Upper lobe of right lung (tissue), 1 donor: ENCODE data around the gene PLA2G3. TPM values are rescaled to one million over a fixed set of nuclear protein-coding genes. Genes with fewer than 3 reads are reported as not detected.
A peak's percentile ranks its signal among the peaks of the same experiment; 100 is the strongest.

Experiments
- ATAC-seq: fragments of 200-7000 bp; cut with Tn5 transposase; one replicate; pipeline ENCODE4 v1.9.1; 2020; ENCODE audit warnings: mild to moderate bottlenecking, moderate library complexity
- DNase-seq: peaks from one replicate; pipeline ENCODE4 v3.0.0-alpha.2; 2020
- H3K27ac ChIP-seq: fragments of 200-600 bp; one replicate; pipeline ENCODE4 v1.8.0; 2022
- H3K27me3 ChIP-seq: fragments of 200-600 bp; one replicate; pipeline ENCODE4 v1.8.0; 2022; ENCODE audit warnings: mild to moderate bottlenecking
- H3K36me3 ChIP-seq: fragments of 200-600 bp; one replicate; pipeline ENCODE4 v1.8.0; 2022
- H3K4me1 ChIP-seq: fragments of 200-600 bp; one replicate; pipeline ENCODE4 v1.8.0; 2022
- H3K4me3 ChIP-seq: fragments of 200-600 bp; one replicate; pipeline ENCODE4 v1.8.0; 2022; ENCODE audit warnings: mild to moderate bottlenecking
- H3K9me3 ChIP-seq: fragments of 200-600 bp; one replicate; pipeline ENCODE4 v1.8.0; 2022
- intact Hi-C: fragments of 100-400 bp; cut with DNase I; formaldehyde crosslinking; loops from one replicate; pipeline ENCODE4 v1.11.0; 2022
- total RNA-seq: library from RNA; stranded (reverse); fragmentation: NEBNext Ultra II Directional; extraction: Animal tissue kit (Norgen Biotek cat#: 25700); gene quantifications from one replicate; pipeline ENCODE4 v1.2.1, GENCODE V29; 2021
- TF ChIP-seq, protein P1 (sequence below): fragments of 200-600 bp; IDR thresholded peaks from one replicate; pipeline ENCODE4 v1.8.0; 2022; ENCODE audit warnings: antibody characterized with exemption
- donor health status: DM: no; HTN: yes; CAD: no; lungs with severe emphysema.

The PLA2G3 gene
- total RNA-seq, 1 donor from 2014 or later, result 6.9 TPM

DNA sequence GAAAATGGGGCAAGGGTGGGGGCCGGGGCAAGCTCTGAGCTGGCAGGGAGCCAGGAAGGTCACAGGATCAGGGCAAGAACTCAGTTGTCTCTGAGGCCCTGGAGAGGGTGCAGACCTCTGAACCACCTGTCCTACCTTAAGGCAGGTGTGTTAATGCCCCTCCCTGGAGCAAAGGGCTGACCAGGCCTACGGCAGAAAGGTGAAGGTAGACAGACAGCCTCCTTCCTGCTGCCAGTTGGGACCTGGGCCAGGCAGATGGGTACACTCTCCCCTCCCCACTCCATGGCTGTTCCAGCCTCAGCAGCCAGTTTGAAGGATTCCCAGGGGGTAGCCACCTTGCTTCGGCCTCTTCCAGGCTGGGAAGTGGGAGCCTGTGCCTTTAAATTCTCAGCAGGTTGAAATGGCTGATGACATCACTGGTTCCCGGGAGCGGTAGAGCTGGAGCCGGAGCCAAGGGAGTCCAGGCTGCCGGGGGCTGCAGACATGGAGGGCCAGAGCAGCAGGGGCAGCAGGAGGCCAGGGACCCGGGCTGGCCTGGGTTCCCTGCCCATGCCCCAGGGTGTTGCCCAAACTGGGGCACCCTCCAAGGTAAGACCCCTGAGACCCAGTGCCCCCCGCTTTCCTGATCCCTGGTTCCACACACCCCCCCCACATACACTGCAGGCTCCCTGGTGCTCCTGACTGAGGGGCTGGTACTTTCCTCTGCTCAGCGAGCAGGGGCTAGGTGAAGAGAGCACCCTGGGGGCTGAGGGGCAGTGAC, 17.6 kb downstream of the PLA2G3 start, which contains the start of gene INPP5J:
Gene INPP5J (plus strand): TSS at position 435 of the 760 bp plus-strand sequence. CDS start 49 bp downstream, at position 484.
- Histone ChIP-seq H3K4me1 (peaks cover 3% of the 10 kb centered on the region), H3K36me3 (no peaks in the 10 kb centered on the region), H3K27me3 (no peaks in the 10 kb centered on the region), H3K9me3 (no peaks in the 10 kb centered on the region), H3K27ac (peak within 1 kb of the TSS; percentile 42), H3K4me3 (peak within 1 kb of the TSS; percentile 47)
- TF ChIP-seq, protein P1, sequence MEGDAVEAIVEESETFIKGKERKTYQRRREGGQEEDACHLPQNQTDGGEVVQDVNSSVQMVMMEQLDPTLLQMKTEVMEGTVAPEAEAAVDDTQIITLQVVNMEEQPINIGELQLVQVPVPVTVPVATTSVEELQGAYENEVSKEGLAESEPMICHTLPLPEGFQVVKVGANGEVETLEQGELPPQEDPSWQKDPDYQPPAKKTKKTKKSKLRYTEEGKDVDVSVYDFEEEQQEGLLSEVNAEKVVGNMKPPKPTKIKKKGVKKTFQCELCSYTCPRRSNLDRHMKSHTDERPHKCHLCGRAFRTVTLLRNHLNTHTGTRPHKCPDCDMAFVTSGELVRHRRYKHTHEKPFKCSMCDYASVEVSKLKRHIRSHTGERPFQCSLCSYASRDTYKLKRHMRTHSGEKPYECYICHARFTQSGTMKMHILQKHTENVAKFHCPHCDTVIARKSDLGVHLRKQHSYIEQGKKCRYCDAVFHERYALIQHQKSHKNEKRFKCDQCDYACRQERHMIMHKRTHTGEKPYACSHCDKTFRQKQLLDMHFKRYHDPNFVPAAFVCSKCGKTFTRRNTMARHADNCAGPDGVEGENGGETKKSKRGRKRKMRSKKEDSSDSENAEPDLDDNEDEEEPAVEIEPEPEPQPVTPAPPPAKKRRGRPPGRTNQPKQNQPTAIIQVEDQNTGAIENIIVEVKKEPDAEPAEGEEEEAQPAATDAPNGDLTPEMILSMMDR, result no peak
- DNase-seq (peak; percentile 74), ATAC-seq (peak; percentile 78)
- intact Hi-C loops, result no loop called here

DNA sequence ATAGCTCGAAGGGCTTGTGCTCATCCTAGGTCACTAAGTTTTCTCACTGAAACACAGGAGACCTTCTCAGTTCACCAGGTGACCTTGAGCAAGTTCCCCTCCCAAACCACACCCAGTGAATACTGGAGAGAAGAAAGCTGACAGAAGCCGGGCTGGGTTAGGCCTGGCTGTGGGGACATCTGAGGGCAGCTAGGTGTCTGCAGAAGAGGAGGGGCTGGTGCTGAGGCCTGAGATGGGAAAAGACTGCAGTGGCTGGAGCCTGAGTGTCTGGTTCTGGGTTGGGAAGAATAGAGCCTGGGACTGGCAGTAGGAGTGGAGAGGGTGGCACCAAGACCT, 18.1 kb downstream of the PLA2G3 start:
- H3K9me3 ChIP-seq, result no peaks in the 10 kb centered on the region

GRCh38 chr22:31121403-31121802, 18.9 kb downstream of the PLA2G3 start:
- no peaks in the 10 kb centered on the region for H3K27me3 ChIP-seq
- TF ChIP-seq, protein P1, result no peak
- ATAC-seq, result no peak
- no peak for DNase-seq
- H3K4me3 ChIP-seq, result no peak overlapping the region
- no peak overlapping the region for H3K27ac ChIP-seq
- H3K4me1 ChIP-seq, result peaks cover 3% of the 10 kb centered on the region
- intact Hi-C loops, result no loop called here
- H3K36me3 ChIP-seq, result no peaks in the 10 kb centered on the region
- H3K9me3 ChIP-seq, result no peaks in the 10 kb centered on the region

More for the DNA sequence above, 18.1 kb downstream of the PLA2G3 start:
- Histone ChIP-seq H3K27me3 (no peaks in the 10 kb centered on the region), H3K4me1 (peaks cover 3% of the 10 kb centered on the region), H3K36me3 (no peaks in the 10 kb centered on the region), H3K4me3 (no peak overlapping the region), H3K27ac (no peak overlapping the region)
- DNase-seq (no peak), ATAC-seq (no peak)
- TF ChIP-seq, protein P1, result no peak
- intact Hi-C loops, result no loop called here

GRCh38 chr22:31120642-31121041, 19.7 kb downstream of the PLA2G3 start:
- ATAC-seq (no peak), DNase-seq (no peak)
- Histone ChIP-seq H3K36me3 (no peaks in the 10 kb centered on the region), H3K27ac (no peak overlapping the region), H3K27me3 (no peaks in the 10 kb centered on the region), H3K4me3 (no peak overlapping the region), H3K9me3 (no peaks in the 10 kb centered on the region), H3K4me1 (peaks cover 3% of the 10 kb centered on the region)
- TF ChIP-seq, protein P1, result no peak
- intact Hi-C loops, result no loop called here

DNA sequence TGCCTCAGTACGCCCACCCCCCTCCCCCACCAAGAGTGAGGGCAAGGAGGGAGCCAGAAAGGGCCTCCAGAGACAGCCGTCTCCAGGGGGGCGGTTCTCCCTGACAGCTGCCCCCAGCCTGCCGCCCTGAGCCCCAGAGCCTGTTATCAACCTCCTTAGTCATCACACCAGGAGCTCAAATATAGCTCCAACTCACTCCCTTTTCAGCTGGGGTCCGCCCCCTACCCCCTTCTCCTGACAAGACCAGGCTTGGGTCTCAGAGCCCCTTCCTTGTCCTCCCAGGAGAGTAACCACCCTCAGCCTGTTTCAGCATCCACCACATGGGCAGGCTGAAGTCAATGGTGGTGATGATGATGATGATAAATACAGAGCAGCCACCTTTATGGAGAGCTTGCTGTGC, 20.1 kb downstream of the PLA2G3 start:
- no peak for ATAC-seq
- TF ChIP-seq, protein P1, result no peak
- intact Hi-C loops, result no loop called here
- no peaks in the 10 kb centered on the region for H3K36me3 ChIP-seq
- H3K9me3 ChIP-seq, result no peaks in the 10 kb centered on the region
- H3K4me3 ChIP-seq, result no peak overlapping the region
- no peaks in the 10 kb centered on the region for H3K27me3 ChIP-seq
- DNase-seq, result no peak
- H3K4me1 ChIP-seq, result peaks cover 3% of the 10 kb centered on the region
- H3K27ac ChIP-seq, result no peak overlapping the region
